Lower leg skin (tissue), 3 donors: Measurements from ENCODE around the gene PLCB1.

Experiments
- POLR2A ChIP-seq, 2 donors: fragments of 450-650 bp; IDR thresholded peaks; one replicate each; pipeline ENCODE4 v1.6.1; 2016 to 2017; ENCODE audit warnings: antibody characterized with exemption in 2 of 2, mild to moderate bottlenecking in 1 of 2, moderate library complexity in 1 of 2
- TF ChIP-seq, protein P1 (sequence below), 3 donors: fragments of 450-650 bp; IDR thresholded peaks; one replicate each; pipeline ENCODE4 v1.5.1; 2016; ENCODE audit warnings: antibody characterized with exemption in 3 of 3, mild to moderate bottlenecking in 3 of 3, moderate library complexity in 2 of 3

DNA sequence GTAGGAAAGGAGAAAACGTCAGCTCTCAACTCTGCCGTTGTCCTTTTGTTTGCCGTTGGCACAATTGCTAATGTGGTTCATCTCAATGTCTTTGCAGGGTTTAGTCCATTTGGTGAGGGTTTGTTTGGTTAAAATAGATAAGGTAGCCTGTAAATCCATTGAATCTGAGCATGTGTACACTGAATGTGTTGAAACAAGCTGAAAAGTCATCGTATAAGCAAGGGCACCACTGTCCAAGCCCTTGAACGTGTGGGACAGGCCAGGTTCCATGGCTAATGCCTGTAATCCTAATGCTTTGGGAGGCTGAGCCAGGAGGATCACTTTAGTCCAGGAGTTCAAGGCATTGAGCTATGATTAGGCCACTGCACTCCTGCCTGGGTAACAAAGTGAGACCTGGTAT, 712.1 kb downstream of the PLCB1 start:
- TF ChIP-seq, protein P1, sequence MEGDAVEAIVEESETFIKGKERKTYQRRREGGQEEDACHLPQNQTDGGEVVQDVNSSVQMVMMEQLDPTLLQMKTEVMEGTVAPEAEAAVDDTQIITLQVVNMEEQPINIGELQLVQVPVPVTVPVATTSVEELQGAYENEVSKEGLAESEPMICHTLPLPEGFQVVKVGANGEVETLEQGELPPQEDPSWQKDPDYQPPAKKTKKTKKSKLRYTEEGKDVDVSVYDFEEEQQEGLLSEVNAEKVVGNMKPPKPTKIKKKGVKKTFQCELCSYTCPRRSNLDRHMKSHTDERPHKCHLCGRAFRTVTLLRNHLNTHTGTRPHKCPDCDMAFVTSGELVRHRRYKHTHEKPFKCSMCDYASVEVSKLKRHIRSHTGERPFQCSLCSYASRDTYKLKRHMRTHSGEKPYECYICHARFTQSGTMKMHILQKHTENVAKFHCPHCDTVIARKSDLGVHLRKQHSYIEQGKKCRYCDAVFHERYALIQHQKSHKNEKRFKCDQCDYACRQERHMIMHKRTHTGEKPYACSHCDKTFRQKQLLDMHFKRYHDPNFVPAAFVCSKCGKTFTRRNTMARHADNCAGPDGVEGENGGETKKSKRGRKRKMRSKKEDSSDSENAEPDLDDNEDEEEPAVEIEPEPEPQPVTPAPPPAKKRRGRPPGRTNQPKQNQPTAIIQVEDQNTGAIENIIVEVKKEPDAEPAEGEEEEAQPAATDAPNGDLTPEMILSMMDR (IDR thresholded peaks at IDR 0.05) = no peak
- TF ChIP-seq POLR2A (IDR thresholded peaks at IDR 0.05) = no peak
